Cardiac septum (tissue), 1 donor: Measurements from ENCODE around the gene ZNF197. TPM values are rescaled to one million over a fixed set of nuclear protein-coding genes. Genes with fewer than 3 reads are reported as not detected.
A peak's percentile ranks its signal among the peaks of the same experiment; 100 is the strongest.
"Not testable (repeated sequence)": the region's sequence is repeated elsewhere in the genome, so short reads cannot be mapped to it uniquely, and the experiment has no call there.

Experiments
- DNase-seq: peaks from one replicate; pipeline ENCODE4 v3.0.0-alpha.2; 2020; ENCODE audit warnings: low spot score
- intact Hi-C: fragments of 100-400 bp; cut with DNase I; formaldehyde crosslinking; loops from one replicate; pipeline ENCODE4 v1.14.0; 2022
- total RNA-seq: library from RNA; stranded (reverse); fragmentation: NEBNext Ultra II Directional; extraction: Animal tissue kit (Norgen Biotek cat#: 25700); gene quantifications from one replicate; pipeline ENCODE4 v1.2.1, GENCODE V29; 2021
- donor health status: DM: no; HTN: no; CAD: no.

Gene ZNF197
- total RNA-seq, 1 donor from 2014 or later, result 13.6 TPM

- intact Hi-C loops, result no loop called here
- no peak for DNase-seq
These were observed 34.2 kb downstream of the ZNF197 start for GRCh38 chr3:44659015-44659414.

- intact Hi-C loops, result no loop called here
- no peak for DNase-seq
These were observed 34.6 kb downstream of the ZNF197 start for GRCh38 chr3:44659434-44659833.

- no peak for DNase-seq
- intact Hi-C loops, result no loop called here
These were observed 36.4 kb downstream of the ZNF197 start for GRCh38 chr3:44661189-44661588.

- no peak for DNase-seq
- intact Hi-C loops, result no loop called here
These were observed 40.3 kb downstream of the ZNF197 start for GRCh38 chr3:44665173-44665572.

- DNase-seq, result no peak
- intact Hi-C loops, result no loop called here
These were observed 41.5 kb downstream of the ZNF197 start for GRCh38 chr3:44666346-44666745.

- DNase-seq, result no peak
- intact Hi-C loops, result no loop called here
These were observed 44.9 kb downstream of the ZNF197 start for GRCh38 chr3:44669760-44670159.

GRCh38 chr3:44673466-44673865 lies 48.6 kb downstream of the ZNF197 start:
- intact Hi-C loops, DNase-seq: not testable (repeated sequence)

GRCh38 chr3:44674211-44674610 lies 49.4 kb downstream of the ZNF197 start:
- intact Hi-C loops, result no loop called here
- DNase-seq, result no peak

- DNase-seq, result no peak
- intact Hi-C loops, result no loop called here
These were observed 53.8 kb downstream of the ZNF197 start for GRCh38 chr3:44678480-44679116.

- intact Hi-C loops, result no loop called here
- DNase-seq, result no peak
These were observed 56.2 kb downstream of the ZNF197 start for GRCh38 chr3:44680921-44681455.

- intact Hi-C loops, result no loop called here
- no peak for DNase-seq
These were observed 57.5 kb downstream of the ZNF197 start for GRCh38 chr3:44682182-44682896.

- intact Hi-C loops, result loop anchor here (5.0 kb wide), 1 partner anchor 63 kb away; no protein-coding TSS in a partner anchor
- DNase-seq, result peak; percentile 83
These were observed 60.4 kb downstream of the ZNF197 start for GRCh38 chr3:44685128-44685800.

GRCh38 chr3:44687898-44688297 lies 63.1 kb downstream of the ZNF197 start:
- intact Hi-C loops, result loop anchor here (5.0 kb wide), 1 partner anchor 66 kb away; no protein-coding TSS in a partner anchor
- no peak for DNase-seq

Other genes starting within 250 kb of the ZNF197 start
- 16.7 TPM for gene ZNF445, start 147.4 kb upstream of the ZNF197 start, total RNA-seq
- gene ZKSCAN7, start 69.8 kb upstream of the ZNF197 start, total RNA-seq, result 2.3 TPM
- gene ZNF660, start 40.1 kb upstream of the ZNF197 start, total RNA-seq, result 1.8 TPM
- gene ZNF35, start 23.7 kb downstream of the ZNF197 start, total RNA-seq, result 6.6 TPM
- 3.9 TPM for gene ZNF502, start 87.6 kb downstream of the ZNF197 start, total RNA-seq
- 4.4 TPM for gene ZNF501, start 104.6 kb downstream of the ZNF197 start, total RNA-seq
- 24.0 TPM for gene KIAA1143, start 136.6 kb downstream of the ZNF197 start, total RNA-seq
- 0.30 TPM for gene KIF15, start 136.8 kb downstream of the ZNF197 start, total RNA-seq
- 10.5 TPM for gene TMEM42, start 236.9 kb downstream of the ZNF197 start, total RNA-seq
- not detected for gene TGM4, start 249.6 kb downstream of the ZNF197 start, total RNA-seq